GM20431 (cell line): ENCODE data around the gene CCDC92B.
"Not testable (repeated sequence)": the region's sequence is repeated elsewhere in the genome, so short reads cannot be mapped to it uniquely, and the experiment has no call there.

Experiments
- in situ Hi-C: fragments of 300-500 bp; cut with MseI, MboI; formaldehyde crosslinking; loops from one replicate; pipeline ENCODE4 v1.15.0; 2020; ENCODE audit warnings: low sequenced_read_pairs; ENCODE audit not compliant: unreplicated experiment

The CCDC92B gene

DNA sequence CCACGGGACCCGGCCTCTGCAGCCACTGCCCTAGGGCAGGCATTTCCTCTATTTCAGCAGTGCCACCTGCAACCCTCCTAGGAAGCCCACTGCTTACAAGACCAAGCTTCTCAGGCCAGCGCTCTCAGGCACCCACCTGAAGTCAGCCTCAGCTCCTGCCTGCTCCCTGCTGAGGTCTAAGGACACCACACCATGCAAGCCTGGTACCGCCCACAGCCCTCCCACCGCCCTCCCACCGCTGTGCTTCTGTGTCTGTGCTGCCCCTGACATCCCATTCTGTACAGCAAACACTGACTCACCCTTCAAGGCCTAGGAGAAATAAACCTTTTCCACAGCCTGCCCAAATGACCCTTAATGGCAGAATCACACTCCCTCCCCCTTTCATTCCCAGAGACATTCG, 44.2 kb downstream of the CCDC92B start:
- in situ Hi-C loops = no loop called here

DNA sequence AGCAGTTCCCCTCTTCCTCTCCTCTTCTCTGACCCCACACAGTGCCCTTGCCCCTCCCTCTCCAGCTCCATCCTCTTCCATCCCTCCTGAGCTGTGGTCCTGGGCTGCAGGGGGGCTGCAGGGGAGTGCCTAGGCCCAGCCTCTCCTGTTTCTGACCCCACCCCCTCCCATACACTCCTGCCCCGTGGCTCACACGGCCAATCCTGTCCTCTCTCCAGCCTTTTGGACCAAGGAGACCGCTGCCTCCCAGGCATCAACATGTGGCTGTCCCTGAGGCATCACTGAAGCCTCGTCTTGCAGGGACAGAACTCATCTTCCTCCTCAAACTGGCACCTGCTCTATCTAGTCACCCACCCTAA, 44.6 kb downstream of the CCDC92B start:
- in situ Hi-C loops = no loop called here

DNA sequence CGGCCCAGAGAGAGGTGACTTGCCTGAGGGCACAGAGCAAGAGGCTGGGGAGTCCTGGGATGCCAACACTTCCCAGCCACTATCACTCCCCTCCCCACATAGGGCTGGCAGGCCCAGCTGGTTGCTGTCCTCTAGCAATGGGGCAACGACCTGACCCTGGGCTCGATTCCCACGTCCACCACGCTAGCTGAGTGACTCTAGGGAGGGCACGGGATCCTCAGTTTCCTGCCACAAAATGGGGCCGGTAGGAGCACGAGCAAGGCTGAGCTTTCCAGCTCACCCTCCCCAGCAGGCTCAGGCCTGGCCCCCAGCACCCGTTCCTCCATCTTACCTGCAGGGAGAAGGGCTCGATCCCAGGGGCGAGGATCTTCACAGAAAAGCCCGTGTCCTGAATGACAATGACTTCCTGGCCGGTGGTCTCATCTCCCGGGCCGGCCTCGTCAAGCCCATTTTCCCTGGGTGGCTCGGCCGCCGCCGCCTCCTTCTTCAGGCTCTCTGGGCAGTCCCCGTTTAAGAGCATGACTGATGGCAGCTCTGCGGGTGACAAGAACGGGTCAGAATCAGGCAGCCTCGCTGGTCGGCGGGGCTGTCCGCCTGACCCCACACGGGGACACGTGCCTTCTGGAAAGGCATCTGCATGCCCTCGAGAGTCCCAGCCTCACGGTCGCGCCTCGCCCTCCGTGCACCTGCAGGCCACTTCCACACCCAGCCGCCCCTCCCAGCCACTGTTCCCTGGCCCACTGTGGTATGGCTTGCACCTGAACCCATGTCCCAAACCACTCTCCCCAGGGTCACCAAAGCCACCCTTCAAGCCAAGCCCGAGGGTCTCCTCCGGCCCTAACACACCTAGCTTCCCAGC, 45.2 kb downstream of the CCDC92B start:
- in situ Hi-C loops = no loop called here

DNA sequence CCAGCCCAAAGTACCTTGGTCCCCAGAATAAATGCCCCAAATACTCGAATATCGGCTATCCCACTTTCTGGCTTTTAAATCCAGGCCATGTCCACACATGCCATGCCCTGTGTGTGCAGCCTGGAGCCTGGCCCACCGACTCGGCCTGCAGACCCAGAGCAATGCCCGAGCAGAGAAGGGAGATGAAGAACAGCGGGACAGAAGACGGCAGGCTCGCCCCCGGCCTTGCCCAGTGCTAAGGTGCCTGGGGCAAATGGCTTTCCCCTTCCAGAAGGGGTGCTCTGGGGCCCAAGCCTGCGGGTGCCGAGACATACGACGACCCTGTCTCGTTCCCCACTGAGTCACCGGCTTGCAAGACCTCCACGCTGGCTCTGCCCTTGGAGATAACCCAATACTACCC, 45.8 kb downstream of the CCDC92B start:
- in situ Hi-C loops = no loop called here

DNA sequence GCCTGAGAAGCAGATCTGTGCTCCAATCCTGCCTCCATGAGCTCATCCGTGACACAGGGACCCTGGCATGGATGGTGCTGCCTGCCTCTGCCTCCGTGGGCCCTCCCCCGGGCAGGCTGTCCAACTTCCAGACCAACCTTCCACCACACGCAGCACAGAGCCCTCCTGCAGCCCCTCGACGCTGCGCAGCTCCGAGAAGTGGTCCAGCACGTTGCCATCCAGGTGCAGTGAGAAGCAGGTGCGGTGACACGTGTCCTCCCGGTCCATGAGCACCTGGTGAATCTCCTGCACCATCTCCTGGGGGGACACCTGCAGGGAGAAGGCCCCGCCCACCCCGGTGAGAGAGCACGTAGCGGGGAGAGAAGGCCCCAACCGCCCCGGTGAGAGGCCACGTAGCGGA, 46.3 kb downstream of the CCDC92B start:
- in situ Hi-C loops = no loop called here

DNA sequence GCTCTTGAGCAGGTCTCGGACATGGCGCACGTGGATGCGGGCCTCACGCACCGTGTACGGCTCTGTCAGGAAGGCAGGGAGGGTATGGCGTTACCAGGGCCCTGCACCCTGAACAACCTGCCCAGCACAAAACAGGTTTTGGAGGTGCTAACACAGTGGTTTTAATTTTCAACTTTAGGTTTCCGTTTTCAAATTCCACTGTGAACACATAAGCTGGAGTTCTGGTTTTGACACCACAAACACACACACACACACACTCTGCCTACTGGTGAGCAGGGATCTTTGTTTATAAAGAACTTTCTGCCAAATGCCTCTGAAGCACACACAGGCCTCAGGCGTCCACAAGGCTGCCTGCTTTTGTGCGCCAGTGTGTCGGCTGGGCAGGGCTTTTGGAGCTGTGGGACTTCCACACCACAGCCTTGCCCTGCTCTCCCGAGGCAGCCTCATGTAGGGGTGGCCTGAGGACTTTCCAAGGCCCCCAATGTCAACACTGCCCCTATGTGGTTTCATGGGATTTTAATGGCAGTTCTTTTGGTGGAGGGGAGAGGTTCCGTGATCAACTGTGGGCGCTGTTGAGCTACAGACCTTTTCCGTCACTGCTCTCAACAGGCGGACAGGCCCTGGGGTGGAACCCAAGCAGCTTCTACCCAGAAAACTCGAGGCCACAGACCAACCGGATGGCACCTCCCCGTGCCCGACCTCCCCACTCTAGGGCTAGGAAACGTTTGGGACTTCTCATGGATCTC, 47.3 kb downstream of the CCDC92B start:
- in situ Hi-C loops = no loop called here

DNA sequence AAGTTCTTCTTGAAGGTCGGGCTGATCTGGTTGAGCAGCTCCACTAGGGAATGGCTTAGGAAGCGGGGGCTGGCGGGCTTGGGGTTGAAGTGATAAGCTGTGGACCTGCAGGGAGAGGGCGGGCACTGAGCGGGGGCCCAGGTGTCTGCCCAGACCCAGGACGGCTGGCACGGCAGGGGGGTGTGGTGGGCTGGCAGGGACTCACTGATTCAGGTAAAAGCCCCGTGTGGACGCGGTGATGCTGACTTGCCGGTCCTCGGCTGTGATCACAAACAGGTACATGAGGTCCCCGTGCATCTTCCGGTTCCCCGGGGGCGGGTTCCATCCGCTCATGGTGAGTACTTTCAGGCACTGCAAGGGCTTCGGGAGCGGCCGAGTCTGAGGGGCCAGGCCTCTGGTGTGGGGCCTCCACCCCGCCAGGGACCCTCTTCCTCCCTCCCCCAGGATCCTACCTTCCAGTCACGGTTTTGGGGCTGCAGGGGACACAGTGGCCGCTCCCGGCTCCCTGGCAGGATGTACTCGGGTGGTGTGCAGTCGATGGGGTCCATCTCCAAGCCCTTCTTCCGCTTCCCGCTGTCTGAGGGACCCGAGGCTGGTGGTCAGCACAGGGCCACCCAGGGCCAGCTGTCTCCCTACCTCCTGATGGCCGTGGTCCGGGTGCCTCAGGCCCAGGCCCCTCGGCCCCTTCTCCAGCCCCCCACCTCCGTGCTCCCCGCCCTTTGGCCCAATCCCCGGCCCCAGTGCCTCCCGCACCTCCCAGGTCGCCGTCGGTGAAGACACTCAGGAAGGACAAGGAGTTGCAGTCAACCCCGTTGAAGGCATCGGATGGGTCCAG, 48.1 kb downstream of the CCDC92B start:
- in situ Hi-C loops = no loop called here

DNA sequence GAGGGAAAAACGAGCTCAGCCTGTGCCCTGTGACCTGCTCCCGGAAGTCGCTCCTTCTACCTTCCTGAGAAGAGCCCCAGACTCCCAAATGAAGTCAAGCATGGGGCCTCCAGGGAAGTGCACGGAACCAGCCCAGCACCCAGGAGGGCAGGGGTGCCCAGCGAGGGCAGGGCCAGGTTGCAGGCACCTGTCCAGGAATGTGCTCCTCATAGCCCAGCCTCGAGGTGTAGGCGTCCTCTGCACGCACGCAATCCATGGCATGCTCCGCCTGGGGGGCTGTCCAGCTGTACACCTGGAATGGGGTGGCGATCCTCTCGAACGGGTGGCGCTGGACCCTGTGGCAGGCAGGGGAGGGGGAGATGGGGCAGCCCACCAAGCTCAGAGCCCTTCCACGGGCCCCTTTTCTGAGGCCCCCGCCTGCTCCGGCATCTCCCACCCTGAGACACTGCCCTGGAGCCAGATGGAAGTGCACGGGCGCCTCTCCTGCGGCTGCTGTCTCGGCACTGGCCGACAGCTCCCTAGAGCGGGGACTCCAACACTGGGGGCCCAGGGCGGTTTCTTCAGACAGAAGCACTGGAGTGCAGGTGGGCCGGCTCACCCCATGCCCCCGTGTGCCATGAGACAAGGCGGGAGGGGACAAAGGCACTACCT, 48.8 kb downstream of the CCDC92B start:
- in situ Hi-C loops = no loop called here

DNA sequence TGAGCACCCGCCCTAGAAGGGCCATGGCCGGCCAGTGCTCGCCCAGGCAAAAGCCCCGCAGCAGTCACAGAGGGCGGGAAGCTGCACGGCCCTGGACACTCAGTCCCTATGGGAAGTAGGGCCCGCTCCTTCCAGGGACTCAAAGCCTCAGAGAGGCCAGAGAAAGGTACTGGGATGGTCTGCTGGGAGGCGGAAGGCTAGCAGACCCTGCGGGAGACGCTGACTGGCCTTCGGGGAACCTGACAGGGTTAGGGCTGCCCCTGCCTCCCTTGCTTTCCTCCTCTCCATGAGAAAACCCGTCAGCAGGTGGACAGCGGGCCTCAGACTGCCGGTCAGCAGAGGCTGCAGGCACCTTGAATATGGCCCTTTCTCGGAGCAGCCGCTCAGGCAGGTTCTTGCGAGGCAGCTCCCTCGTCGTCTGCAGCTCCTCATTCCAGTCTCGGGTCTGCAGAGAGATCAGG, 49.4 kb downstream of the CCDC92B start:
- in situ Hi-C loops = no loop called here

DNA sequence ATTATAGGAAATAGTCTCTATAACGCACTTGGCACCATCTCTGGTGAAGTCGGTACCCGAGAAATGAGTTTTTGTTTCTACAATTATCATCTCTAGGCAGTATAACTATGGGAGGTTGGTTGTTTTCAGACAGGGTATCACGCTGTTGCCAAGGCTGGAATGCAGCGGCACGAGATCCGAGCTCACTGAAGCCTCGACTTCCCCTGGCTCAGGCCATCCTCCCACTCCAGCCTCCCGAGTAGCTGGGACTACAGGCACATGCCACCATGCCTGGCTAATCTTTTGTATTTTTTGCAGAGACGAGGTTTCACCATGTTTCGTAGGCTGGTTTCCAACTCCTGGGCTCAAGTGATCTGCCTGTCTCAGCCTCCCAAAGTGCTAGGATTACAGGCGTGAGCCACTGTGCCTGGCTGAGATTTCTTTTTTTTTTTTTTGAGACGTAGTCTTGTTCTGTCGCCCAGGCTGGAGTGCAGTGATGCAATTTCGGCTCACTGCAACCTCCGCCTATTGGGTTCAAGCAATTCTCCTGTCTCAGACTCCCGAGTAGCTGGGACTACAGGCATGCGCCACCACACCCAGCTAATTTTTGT, 50.1 kb downstream of the CCDC92B start:
- in situ Hi-C loops = not testable (repeated sequence)

DNA sequence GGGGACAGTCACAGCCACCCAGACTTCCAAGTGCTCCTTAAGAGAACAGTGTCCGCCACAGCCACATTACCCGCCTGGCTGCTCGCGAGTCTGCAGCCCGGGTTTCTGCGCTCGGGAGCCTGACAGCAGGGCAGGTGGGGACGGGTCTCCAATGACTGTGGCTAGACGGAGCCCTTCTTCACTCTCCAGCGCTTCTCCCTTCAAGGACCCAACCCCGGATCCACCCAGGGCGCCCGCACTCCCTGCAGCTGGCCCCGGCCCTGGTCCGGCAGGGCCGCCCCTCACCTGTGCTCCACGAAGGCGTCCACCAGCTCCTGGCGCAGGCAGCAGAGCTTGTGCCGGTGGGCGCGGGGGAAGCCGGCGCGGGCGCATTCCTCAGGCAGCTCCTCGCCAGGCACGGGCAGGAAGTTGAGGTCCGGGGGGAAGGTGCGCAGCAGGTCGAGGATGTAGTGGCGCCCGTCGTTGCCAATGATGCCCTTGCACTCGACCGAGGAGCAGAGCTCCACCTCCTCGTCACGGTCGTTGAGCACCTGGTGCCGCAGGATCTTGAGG, 51.8 kb downstream of the CCDC92B start:
- in situ Hi-C loops = no loop called here

DNA sequence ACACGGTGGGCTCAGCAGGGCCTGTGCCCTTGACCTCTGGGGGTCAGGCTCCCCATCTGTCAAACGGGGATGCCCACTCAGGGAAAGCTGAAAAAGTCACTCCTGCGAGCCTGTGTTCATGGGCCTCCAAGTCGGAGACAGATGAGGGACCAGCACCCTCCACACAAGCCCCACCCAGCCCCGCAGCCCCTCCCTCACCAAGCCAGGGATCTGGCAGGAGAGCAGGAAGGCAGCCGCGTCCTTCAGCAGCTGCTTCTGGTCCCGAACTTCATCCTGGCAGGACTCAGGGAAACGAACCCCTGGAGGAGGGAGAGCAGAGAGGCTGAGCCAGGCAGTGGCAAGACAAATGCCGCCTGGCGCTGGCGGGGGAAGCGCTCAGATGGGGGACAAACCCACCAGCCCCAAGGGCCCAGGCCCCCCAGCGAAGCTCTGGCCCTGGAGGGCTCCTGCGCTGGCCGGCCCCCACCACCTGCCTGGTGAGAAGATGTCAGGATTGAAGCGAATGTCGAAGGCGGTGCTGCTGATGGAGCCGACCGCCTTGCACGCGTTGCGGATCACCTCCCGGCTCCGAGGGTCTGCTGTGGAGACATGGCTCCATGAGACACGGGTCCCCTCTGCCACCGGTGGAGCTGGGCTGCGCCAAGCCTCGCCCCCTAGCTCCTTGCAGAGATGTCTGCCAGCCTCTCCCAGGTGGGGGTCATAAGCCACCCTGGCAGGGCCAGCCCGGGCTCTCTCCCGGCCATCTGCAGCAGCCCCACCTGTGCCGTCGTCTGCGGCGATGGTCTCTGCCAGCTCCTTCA, 53.3 kb downstream of the CCDC92B start:
- in situ Hi-C loops = no loop called here

DNA sequence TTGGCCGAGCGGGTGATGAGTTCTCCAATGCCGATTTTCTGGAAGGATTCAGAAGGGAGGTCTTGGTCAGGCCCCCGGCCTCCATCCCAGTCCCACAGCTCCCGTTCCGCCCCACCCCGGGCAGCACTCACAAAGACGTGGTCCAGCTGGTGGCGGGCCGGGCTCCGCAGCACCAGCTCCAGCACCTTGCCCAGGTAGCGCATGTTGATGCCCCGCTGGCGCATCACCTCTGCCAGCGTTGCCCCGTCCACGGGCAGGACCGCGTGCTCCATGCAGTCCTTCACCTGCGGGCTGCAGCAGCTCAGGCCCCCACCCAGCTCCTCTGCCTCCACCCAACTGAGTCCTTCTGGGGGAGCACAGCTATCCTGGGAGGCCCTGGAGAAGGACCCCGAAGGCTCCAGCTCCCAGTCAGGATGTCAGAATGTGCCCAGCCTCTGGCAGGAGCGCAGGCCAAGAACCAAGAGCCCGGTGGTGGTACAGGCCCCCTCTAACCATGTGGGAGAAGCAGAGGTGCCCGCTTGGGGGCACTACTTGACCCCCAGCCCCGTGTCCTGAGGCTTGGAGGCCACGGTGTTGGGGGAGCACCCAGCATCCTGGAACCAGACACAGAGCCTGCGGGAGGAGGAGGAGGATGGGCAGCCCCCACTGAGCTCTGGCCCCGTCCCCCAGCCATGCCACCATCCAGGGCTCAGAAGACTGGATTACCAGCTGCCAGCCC, 54.0 kb downstream of the CCDC92B start:
- in situ Hi-C loops = no loop called here

DNA sequence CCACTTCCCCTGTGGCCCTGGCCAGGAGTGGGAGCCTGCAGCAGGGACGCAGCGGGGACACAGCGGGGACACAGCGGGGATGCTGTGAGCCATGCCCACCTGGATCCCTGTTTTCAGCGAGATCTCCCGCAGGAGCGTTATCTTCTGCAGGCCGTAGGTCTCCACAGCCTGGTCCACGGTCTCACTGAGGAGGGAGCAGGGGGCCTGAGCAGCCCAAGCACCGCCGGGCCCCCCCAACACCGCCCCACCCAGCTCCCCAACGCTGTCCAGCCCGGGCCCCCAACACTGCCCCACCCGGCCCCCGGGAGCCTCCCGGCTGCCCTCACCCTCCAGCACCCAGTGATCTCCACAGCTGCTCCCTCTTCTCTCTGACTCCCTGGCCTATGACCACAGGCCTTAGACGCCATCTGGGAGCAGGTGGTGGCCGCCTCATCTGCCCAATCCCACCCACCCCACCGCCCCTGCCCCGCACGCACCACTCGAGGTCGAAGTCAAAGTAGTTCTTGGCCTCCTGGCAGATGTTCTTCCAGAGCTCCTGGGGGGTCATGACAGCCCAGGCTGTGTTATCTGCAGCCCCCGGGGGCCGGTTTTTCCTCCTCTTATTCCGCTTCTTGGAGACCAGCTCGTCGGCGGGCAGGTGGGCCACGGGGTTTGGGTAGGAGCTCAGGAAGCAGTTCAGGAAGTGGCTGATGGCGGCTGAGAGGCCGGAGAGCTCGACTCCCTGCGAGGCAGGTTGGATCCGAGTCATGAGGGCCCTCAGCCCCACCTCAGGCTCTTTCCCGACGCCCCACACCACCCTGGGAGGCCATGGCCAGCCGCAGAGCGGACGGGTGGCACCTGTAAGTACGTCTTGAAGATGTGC, 54.8 kb downstream of the CCDC92B start:
- in situ Hi-C loops = no loop called here

DNA sequence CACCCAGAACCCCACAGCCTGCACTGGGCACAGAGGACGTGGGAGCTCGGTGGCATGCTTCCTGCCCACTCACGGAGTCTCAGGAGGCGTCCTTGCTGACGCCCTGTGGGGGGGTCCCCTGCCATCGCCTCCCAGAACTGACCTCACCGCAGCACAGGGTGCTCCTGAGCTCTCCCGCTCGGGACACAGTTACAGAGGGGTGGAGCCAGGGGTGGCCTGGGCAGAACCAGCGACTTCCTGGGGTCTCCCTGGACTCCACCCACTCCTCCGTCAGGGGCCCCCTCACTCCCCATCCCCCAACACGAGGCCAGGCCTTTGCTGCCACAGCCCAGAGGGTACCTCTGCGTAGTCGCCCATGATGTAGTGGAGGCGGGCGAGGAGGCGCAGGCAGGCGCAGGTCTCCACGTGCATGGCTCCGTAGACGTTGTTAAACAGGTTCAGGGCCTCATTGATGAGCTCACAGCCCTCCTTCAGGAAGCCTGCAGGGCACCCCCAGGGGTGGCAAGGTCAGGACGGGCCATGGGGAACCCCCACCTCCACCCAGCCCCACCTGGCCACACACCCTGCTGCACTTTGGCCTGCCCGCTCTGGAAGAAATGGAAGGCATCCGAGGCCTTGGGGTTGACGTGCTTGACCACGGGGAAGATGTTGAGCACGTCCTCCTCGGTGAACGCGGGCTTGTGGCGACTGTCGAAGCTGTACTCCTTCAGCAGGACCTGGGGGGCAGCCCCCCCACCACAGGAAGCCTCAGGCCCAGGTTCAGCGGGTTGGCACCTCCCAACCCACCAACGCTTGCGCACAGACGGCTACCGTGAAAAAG, 55.7 kb downstream of the CCDC92B start:
- in situ Hi-C loops = no loop called here

DNA sequence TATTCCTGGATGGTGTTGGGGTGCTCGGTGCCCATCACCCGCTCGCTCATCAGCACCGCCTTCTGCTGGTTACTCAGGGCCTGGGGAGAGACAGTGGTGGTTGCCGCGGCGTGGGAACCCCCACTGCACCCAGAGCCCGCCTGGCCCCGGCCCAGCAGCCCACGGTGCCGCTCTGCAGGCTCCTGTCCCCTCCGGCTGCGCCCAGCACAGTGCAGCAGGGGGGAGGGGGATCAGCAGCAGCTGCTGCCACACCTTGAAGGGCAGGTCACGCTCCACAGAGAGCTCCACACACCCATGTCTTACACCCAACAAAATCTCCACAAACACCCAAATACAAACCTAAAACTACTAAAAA, 56.7 kb downstream of the CCDC92B start:
- in situ Hi-C loops = no loop called here
